OCI-LY1 (cell line): ENCODE results near the gene FARSA.
"Not testable (repeated sequence)": the region's sequence is repeated elsewhere in the genome, so short reads cannot be mapped to it uniquely, and the experiment has no call there.

Source experiments
- H2AFZ ChIP-seq: fragments of 200-600 bp; sonication (generic), shearing (Covaris generic); 2 replicates; pipeline ENCODE4 v1.6.0; 2014; ENCODE audit warnings: antibody characterized with exemption, mild to moderate bottlenecking, low read length
- H3F3A ChIP-seq: fragments of 200-600 bp; sonication (generic), shearing (Covaris generic); 2 replicates; pipeline ENCODE4 v1.6.0; 2014; ENCODE audit warnings: mild to moderate bottlenecking, antibody characterized with exemption, low read length, moderate library complexity; ENCODE audit not compliant: insufficient read depth
- H3K27ac ChIP-seq: fragments of 200-600 bp; sonication (generic); 2 replicates; pipeline ENCODE4 v1.5.1; 2014; ENCODE audit warnings: low read length, mixed run types, mild to moderate bottlenecking, low read depth; ENCODE audit not compliant: poor library complexity, severe bottlenecking
- H3K27me3 ChIP-seq: fragments of 200-600 bp; sonication (generic); 2 replicates; pipeline ENCODE4 v1.6.0; 2014; ENCODE audit warnings: antibody characterized with exemption, mild to moderate bottlenecking, low read length, moderate library complexity; ENCODE audit not compliant: insufficient read depth
- H3K36me3 ChIP-seq: fragments of 200-600 bp; sonication (generic); 2 replicates; pipeline ENCODE4 v1.6.1; 2014; ENCODE audit warnings: mild to moderate bottlenecking, antibody characterized with exemption, low read length, moderate library complexity, mixed read lengths; ENCODE audit not compliant: insufficient read depth
- H3K4me1 ChIP-seq: fragments of 200-600 bp; sonication (generic); 2 replicates; pipeline ENCODE4 v1.5.1; 2014; ENCODE audit warnings: mild to moderate bottlenecking, low read length, moderate library complexity; ENCODE audit not compliant: insufficient read depth, severe bottlenecking
- H3K4me2 ChIP-seq: fragments of 200-600 bp; sonication (generic), shearing (Covaris generic); 2 replicates; pipeline ENCODE4 v1.6.1; 2014; ENCODE audit warnings: low read length
- H3K4me3 ChIP-seq: fragments of 200-600 bp; sonication (generic); 2 replicates; pipeline ENCODE4 v1.5.1; 2014; ENCODE audit warnings: low read length, low read depth, mild to moderate bottlenecking, mixed read lengths; ENCODE audit not compliant: poor library complexity, severe bottlenecking
- H3K79me2 ChIP-seq: fragments of 200-600 bp; shearing (Covaris generic); 2 replicates; pipeline ENCODE4 v1.6.1; 2016; ENCODE audit warnings: mixed run types, low read length, mixed read lengths; ENCODE audit not compliant: insufficient read depth
- H3K9ac ChIP-seq: fragments of 200-600 bp; sonication (generic), shearing (Covaris generic); 2 replicates; pipeline ENCODE4 v1.6.1; 2014; ENCODE audit warnings: mild to moderate bottlenecking, low read length, mixed read lengths
- H3K9me2 ChIP-seq: fragments of 200-600 bp; sonication (generic), shearing (Covaris generic); 2 replicates; pipeline ENCODE4 v1.6.1; 2014; ENCODE audit warnings: low read depth, mild to moderate bottlenecking, low read length, mixed read lengths
- H3K9me3 ChIP-seq: fragments of 200-600 bp; shearing (Covaris generic); 2 replicates; pipeline ENCODE4 v1.6.1; 2014; ENCODE audit warnings: low read length, mixed read lengths
- H4K20me1 ChIP-seq: fragments of 200-600 bp; sonication (generic), shearing (Covaris generic); 2 replicates; pipeline ENCODE4 v1.6.0; 2016; ENCODE audit warnings: mild to moderate bottlenecking, low read length; ENCODE audit not compliant: insufficient read depth
- EZH2 ChIP-seq: fragments of 200-600 bp; sonication (generic), shearing (Covaris generic); IDR thresholded peaks from 2 replicates; pipeline ENCODE4 v1.8.0; 2017; ENCODE audit warnings: borderline replicate concordance, mixed run types, mild to moderate bottlenecking, antibody characterized with exemption, low read length, moderate library complexity, mixed read lengths
- TF ChIP-seq, protein P1 (sequence below): fragments of 200-600 bp; sonication (generic), shearing (Covaris generic); IDR thresholded peaks from 2 replicates; pipeline ENCODE4 v1.5.1; 2017; ENCODE audit warnings: mild to moderate bottlenecking, antibody characterized with exemption, low read length, moderate library complexity, mixed read lengths

FARSA gene

DNA sequence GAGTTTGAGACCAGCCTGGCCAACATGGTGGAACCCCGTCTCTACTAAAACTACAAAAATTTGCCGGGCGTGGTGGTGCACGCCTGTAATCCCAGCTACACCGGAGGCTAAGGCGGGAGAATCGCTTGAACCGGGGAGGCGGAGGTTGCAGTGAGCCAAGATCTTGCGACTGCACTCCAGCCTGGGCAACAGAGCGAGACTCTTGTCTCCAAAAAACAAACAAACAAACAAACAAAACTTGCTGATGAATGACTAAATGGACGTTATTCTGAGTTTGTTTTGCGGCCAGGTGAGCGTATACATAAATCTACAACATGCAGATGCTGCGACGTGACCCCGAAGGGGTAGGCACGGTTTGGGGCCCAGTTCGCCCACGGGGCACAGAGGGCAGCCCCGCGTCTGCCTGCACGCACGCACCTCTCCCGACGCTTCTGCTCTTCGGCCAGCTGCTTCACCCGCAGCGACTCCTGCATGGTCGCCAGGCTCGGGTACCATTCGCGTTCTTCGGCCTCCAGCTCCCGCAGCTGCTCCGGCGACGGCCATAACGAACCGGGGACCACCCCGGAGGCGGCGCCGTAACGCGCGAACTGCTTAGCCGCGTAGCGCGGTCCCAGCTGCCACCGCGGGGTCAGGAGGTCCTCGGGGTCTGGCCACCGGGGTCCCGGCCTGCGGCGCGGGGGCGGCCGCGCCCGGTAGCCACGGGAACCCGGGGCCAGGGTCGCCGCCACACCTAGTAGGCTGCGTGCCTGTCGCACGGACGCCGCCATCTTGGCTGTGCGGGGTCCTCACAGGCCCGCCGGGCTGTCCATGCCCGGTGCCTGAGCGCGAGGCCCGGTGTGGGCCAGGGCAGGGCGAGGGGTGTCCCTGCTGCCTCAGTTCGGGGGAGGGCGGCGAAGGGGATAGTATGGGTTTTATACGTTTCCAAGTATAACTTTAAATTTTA is 23.2 kb upstream of the FARSA start, which contains the start of gene GADD45GIP1:
Gene GADD45GIP1, minus strand, starts transcription at position 778 of the 943 bp plus-strand sequence. Its CDS starts 11 bp downstream, at position 767.
- H4K20me1 ChIP-seq, result no peaks in the 10 kb centered on the region
- peak within 1 kb of the TSS; percentile 75 for H3K4me2 ChIP-seq
- peaks cover 33% of the 10 kb centered on the region for H3K36me3 ChIP-seq
- no peaks in the 10 kb centered on the region for H3K9me2 ChIP-seq
- H3K9ac ChIP-seq, result peak within 1 kb of the TSS; percentile 74
- H3F3A ChIP-seq, result peaks cover 14% of the 10 kb centered on the region
- 0 out of 2 replicates have a peak, but pooled peaks cover 4% of the 10 kb centered on the region for H3K27me3 ChIP-seq
- TF ChIP-seq, protein P1, sequence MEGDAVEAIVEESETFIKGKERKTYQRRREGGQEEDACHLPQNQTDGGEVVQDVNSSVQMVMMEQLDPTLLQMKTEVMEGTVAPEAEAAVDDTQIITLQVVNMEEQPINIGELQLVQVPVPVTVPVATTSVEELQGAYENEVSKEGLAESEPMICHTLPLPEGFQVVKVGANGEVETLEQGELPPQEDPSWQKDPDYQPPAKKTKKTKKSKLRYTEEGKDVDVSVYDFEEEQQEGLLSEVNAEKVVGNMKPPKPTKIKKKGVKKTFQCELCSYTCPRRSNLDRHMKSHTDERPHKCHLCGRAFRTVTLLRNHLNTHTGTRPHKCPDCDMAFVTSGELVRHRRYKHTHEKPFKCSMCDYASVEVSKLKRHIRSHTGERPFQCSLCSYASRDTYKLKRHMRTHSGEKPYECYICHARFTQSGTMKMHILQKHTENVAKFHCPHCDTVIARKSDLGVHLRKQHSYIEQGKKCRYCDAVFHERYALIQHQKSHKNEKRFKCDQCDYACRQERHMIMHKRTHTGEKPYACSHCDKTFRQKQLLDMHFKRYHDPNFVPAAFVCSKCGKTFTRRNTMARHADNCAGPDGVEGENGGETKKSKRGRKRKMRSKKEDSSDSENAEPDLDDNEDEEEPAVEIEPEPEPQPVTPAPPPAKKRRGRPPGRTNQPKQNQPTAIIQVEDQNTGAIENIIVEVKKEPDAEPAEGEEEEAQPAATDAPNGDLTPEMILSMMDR, result no peak
- no peak for TF ChIP-seq EZH2
- H2AFZ ChIP-seq, result peak within 1 kb of the TSS; percentile 2; the same call in 1 of the 2 replicates
- H3K4me1 ChIP-seq, result peaks cover 28% of the 10 kb centered on the region
- H3K27ac ChIP-seq, result peak within 1 kb of the TSS; percentile 89
- no peaks in the 10 kb centered on the region for H3K79me2 ChIP-seq
- peak within 1 kb of the TSS; percentile 77 for H3K4me3 ChIP-seq
- no peaks in the 10 kb centered on the region for H3K9me3 ChIP-seq

DNA sequence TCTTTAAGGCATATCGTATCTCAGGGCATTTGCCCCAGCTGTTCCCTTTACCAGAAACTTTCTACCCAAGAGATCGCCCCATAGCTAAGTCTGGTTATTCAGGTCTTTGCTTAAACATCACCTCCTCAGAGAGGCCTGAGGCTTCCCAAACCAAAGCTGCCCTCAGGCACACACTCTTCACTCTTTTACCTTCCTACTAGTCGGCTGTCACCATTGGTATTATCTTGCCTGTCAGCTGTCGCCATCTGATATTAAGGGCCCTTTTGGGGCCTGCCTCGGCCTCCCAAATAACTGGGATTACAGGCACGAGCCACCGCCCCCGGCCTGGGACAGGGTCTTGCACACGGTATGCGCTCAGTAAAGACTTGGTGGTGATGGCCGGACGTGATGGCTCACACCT is 22.5 kb upstream of the FARSA start:
- H3K4me3 ChIP-seq, result peak overlapping the region; percentile 77
- H4K20me1 ChIP-seq, result no peaks in the 10 kb centered on the region
- H3K27me3 ChIP-seq, result 0 out of 2 replicates have a peak, but pooled peaks cover 4% of the 10 kb centered on the region
- no peaks in the 10 kb centered on the region for H3K79me2 ChIP-seq
- H3K4me1 ChIP-seq, result peaks cover 28% of the 10 kb centered on the region
- peak overlapping the region; percentile 74 for H3K9ac ChIP-seq
- no peak overlapping the region for H2AFZ ChIP-seq
- H3K36me3 ChIP-seq, result peaks cover 40% of the 10 kb centered on the region
- H3F3A ChIP-seq, result peaks cover 14% of the 10 kb centered on the region
- peak overlapping the region; percentile 89 for H3K27ac ChIP-seq
- H3K4me2 ChIP-seq, result peak overlapping the region; percentile 75
- H3K9me2 ChIP-seq, result no peaks in the 10 kb centered on the region
- no peak for TF ChIP-seq EZH2
- TF ChIP-seq, protein P1, result no peak
- no peaks in the 10 kb centered on the region for H3K9me3 ChIP-seq

DNA sequence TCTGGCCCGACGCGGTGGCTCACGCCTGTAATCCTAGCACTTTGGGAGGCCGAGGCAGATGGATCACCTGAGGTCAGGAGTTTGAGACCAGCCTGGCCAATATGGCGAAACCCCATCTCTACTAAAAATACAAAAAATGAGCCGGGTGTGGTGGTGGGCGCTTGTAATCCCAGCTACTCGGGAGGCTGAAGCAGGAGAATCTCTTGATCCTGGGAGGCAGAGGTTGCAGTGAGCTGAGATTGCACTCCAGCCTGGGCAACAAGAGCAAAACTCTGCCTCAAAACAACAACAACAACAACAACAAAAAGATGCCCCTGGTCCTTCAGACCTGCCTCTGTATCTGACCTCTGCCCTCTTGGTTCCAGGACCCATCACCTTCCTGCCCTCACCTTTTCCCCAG is 22.1 kb upstream of the FARSA start:
- Histone ChIP-seq H3K9ac (peak overlapping the region; percentile 74; the same call in 1 of the 2 replicates), H3F3A (peaks cover 14% of the 10 kb centered on the region), H3K4me1 (peaks cover 28% of the 10 kb centered on the region), H3K4me2 (peak overlapping the region; percentile 75), H3K36me3 (peaks cover 44% of the 10 kb centered on the region), H3K4me3 (peak overlapping the region; percentile 77), H3K27ac (peak overlapping the region; percentile 89)
- H2AFZ ChIP-seq, H3K9me3 ChIP-seq, H4K20me1 ChIP-seq, H3K27me3 ChIP-seq, H3K9me2 ChIP-seq, H3K79me2 ChIP-seq: not testable (repeated sequence)
